HepG2 (cell line): ENCODE measurements around the gene NCF2. TPM values are rescaled to one million over a fixed set of nuclear protein-coding genes. Genes with fewer than 3 reads are reported as not detected.

ENCODE experiments used
- ATAC-seq: fragments of 200-7000 bp; cut with Tn5 transposase; 3 replicates; pipeline ENCODE4 v1.9.1; 2020; ENCODE audit warnings: mild to moderate bottlenecking, moderate library complexity
- BruUV-seq: library from RNA; stranded (reverse); fragments of 400-500 nt; replicated peaks from 2 replicates; lab custom pipeline; 2021; lab: Mats Ljungman, UMichigan
- CTCF ChIA-PET: fragments of 300-600 bp; formaldehyde crosslinking; extraction: SDS; loops from one replicate; lab custom pipeline; 2021; ENCODE audit warnings: low total read pairs, inconsistent platforms, low intra/inter-chr PET ratio; lab: Yijun Ruan, JAX
- POLR2A ChIA-PET: fragments of 350-600 bp; sonication (Branson Sonifier 250); formaldehyde crosslinking; loops from one replicate; lab custom pipeline; 2020; ENCODE audit warnings: antibody characterized with exemption, inconsistent platforms; lab: Yijun Ruan, JAX
- DNase-seq: peaks from one replicate; pipeline ENCODE4 v3.0.0-alpha.2; 2015; ENCODE audit warnings: low spot score
- FAIRE-seq: peaks from 3 replicates; lab custom pipeline; 2011; peaks lifted over from hg19 to GRCh38; lab: Jason Lieb, UNC
- H2AFZ ChIP-seq: one replicate; pipeline ENCODE4 v1.6.1; 2011; ENCODE audit warnings: low read length, inconsistent platforms
- H3K27ac ChIP-seq: fragments of 300-600 bp; 3 replicates; pipeline ENCODE4 v1.8.0; 2011; ENCODE audit warnings: mixed run types, mild to moderate bottlenecking, mixed read lengths, low read length, inconsistent platforms; ENCODE audit not compliant: insufficient read depth; ENCODE audit errors: extremely low read length
- H3K27me3 ChIP-seq, 2 experiments: fragments of 200-600 bp in 1 of 2; 2 replicates in 1 of 2; 3 replicates in 1 of 2; pipeline versions ENCODE4 v1.6.0 to v1.8.0; 2011; ENCODE audit warnings: low read length in 2 of 2, mild to moderate bottlenecking in 2 of 2, moderate library complexity in 2 of 2, inconsistent platforms in 1 of 2; ENCODE audit not compliant: insufficient read depth in 2 of 2, control insufficient read depth in 1 of 2
- H3K36me3 ChIP-seq, 2 experiments: fragments of 200-600 bp in 1 of 2; replicated peaks in 1 of 2; 2 replicates in 1 of 2; 3 replicates in 1 of 2; pipeline versions ENCODE4 v1.5.1 to v1.8.0; 2011; ENCODE audit warnings: low read length in 2 of 2, inconsistent platforms in 1 of 2; ENCODE audit not compliant: insufficient read depth in 2 of 2, control insufficient read depth in 1 of 2
- H3K4me1 ChIP-seq: 2 replicates; pipeline ENCODE4 v1.5.1; 2012; ENCODE audit warnings: low read length, inconsistent platforms; ENCODE audit not compliant: insufficient read depth
- H3K4me2 ChIP-seq: 2 replicates; pipeline ENCODE4 v1.6.0; 2011; ENCODE audit warnings: low read depth, low read length, inconsistent platforms
- H3K4me3 ChIP-seq, 3 experiments: fragments of 200-600 bp in 1 of 3; sonication (generic), shearing (Covaris generic) in 1 of 3; replicated peaks in 1 of 3; 2 replicates each; pipeline ENCODE4 v1.5.1; 2011 to 2016; ENCODE audit warnings: low read length in 3 of 3, inconsistent platforms in 2 of 3, low read depth in 2 of 3, mild to moderate bottlenecking in 2 of 3, control low read depth in 1 of 3, mixed read lengths in 1 of 3; ENCODE audit not compliant: insufficient read depth in 1 of 3
- H3K79me2 ChIP-seq: one replicate; pipeline ENCODE4 v1.6.1; 2011; ENCODE audit warnings: low read length, inconsistent platforms; ENCODE audit not compliant: insufficient read depth
- H3K9ac ChIP-seq: 2 replicates; pipeline ENCODE4 v1.6.0; 2011; ENCODE audit warnings: mild to moderate bottlenecking, low read depth, low read length, inconsistent platforms; ENCODE audit not compliant: insufficient read depth
- H3K9me3 ChIP-seq: 2 replicates; pipeline ENCODE4 v1.5.1; 2012; ENCODE audit warnings: mild to moderate bottlenecking, low read length
- H4K20me1 ChIP-seq: 2 replicates; pipeline ENCODE4 v1.6.0; 2011; ENCODE audit warnings: inconsistent platforms, mild to moderate bottlenecking, low read length, moderate library complexity; ENCODE audit not compliant: insufficient read depth
- BCL3 ChIP-seq: sonication (generic); formaldehyde crosslinking; IDR thresholded peaks from 2 replicates; pipeline ENCODE4 v1.5.1; 2020; ENCODE audit warnings: mild to moderate bottlenecking, missing genetic modification reagents, moderate library complexity
- DNMT1 ChIP-seq: sonication (generic); formaldehyde crosslinking; IDR thresholded peaks from 2 replicates; pipeline ENCODE4 v1.5.1; 2020; ENCODE audit warnings: mild to moderate bottlenecking, missing genetic modification reagents
- GFI1 ChIP-seq: sonication (generic); formaldehyde crosslinking; IDR thresholded peaks from 2 replicates; pipeline ENCODE4 v1.5.0; 2020; ENCODE audit warnings: missing genetic modification reagents, mild to moderate bottlenecking, borderline replicate concordance
- HIC2 ChIP-seq: sonication (generic); formaldehyde crosslinking; IDR thresholded peaks from 2 replicates; pipeline ENCODE4 v1.9.0; 2022; ENCODE audit warnings: low read depth, missing genetic modification reagents
- IRF9 ChIP-seq: sonication (generic); formaldehyde crosslinking; IDR thresholded peaks from 2 replicates; pipeline ENCODE4 v1.8.0; 2022; ENCODE audit warnings: missing genetic modification reagents, mild to moderate bottlenecking, borderline replicate concordance
- MAFK ChIP-seq, 2 experiments: IDR thresholded peaks in 1 of 2; conservative IDR thresholded peaks in 1 of 2; 2 replicates each; pipeline ENCODE4 v1.6.1; 2011; ENCODE audit warnings: improper control_type of control experiment in 2 of 2, low read length in 2 of 2
- SALL2 ChIP-seq: sonication (generic); formaldehyde crosslinking; IDR thresholded peaks from 2 replicates; pipeline ENCODE4 v1.8.1; 2023; ENCODE audit warnings: mild to moderate bottlenecking, missing genetic modification reagents, inconsistent platforms
- SMC3 ChIP-seq: IDR thresholded peaks from 2 replicates; pipeline ENCODE4 v1.6.1; 2011; ENCODE audit warnings: low read length, improper control_type of control experiment
- SP5 ChIP-seq: IDR thresholded peaks from 2 replicates; pipeline ENCODE4 v1.6.1; 2016; ENCODE audit warnings: low read depth, borderline replicate concordance
- ZFP62 ChIP-seq: sonication (generic); formaldehyde crosslinking; IDR thresholded peaks from 2 replicates; pipeline ENCODE4 v1.4.0; 2020; ENCODE audit warnings: missing genetic modification reagents
- ZKSCAN1 ChIP-seq: fragments of 150-350 bp; IDR thresholded peaks from 2 replicates; pipeline ENCODE4 v1.6.1; 2014; ENCODE audit warnings: low read length
- ZNF468 ChIP-seq: sonication (generic); formaldehyde crosslinking; IDR thresholded peaks from 2 replicates; pipeline ENCODE4 v1.8.0; 2022; ENCODE audit warnings: mild to moderate bottlenecking, moderate library complexity, missing genetic modification reagents
- ZNF597 ChIP-seq: sonication (generic); formaldehyde crosslinking; IDR thresholded peaks from 2 replicates; pipeline ENCODE4 v1.5.0; 2020; ENCODE audit warnings: missing genetic modification reagents
- ZNF775 ChIP-seq: sonication (generic); formaldehyde crosslinking; IDR thresholded peaks from 2 replicates; pipeline ENCODE4 v1.4.0; 2020; ENCODE audit warnings: missing genetic modification reagents, mild to moderate bottlenecking, moderate library complexity, borderline replicate concordance
- ZNF816 ChIP-seq: sonication (generic); formaldehyde crosslinking; IDR thresholded peaks from 2 replicates; pipeline ENCODE4 v1.8.0; 2022; ENCODE audit warnings: missing genetic modification reagents, mild to moderate bottlenecking, borderline replicate concordance
- WGBS: methylation state at CpG from one replicate; pipeline ENCODE4 v1.1.6; 2017; ENCODE audit warnings: low lambda C conversion rate; 5-methylcytosine and 5-hydroxymethylcytosine counted together
- in situ Hi-C: cut with HindIII; loops from 2 replicates; pipeline ENCODE4 v1.10.0; 2017; ENCODE audit warnings: low pct_unique_long_range_greater_than_20kb; ENCODE audit not compliant: extremely low pct_ligation_motif_present
- intact Hi-C: fragments of 100-400 bp; cut with micrococcal nuclease; formaldehyde crosslinking; loops from one replicate; pipeline ENCODE4 v1.10.0; 2022; ENCODE audit not compliant: unreplicated experiment
- polyA plus RNA-seq, 8 experiments: library from polyadenylated mRNA; depleted of rRNA in 3 of 8; stranded (reverse) in 7 of 8; unstranded in 1 of 8; fragments of >200 nt; fragmentation: Illumina TruSeq in 4 of 8; extraction: Trizol in 4 of 8; gene quantifications; 2 replicates each; pipeline versions ENCODE4 v1.2.1 to v1.2.3, GENCODE V29; 2011 to 2016; ENCODE audit warnings: low read depth in 4 of 8, missing spikeins in 1 of 8, mixed read lengths in 1 of 8; ENCODE audit not compliant: insufficient read depth in 1 of 8
- total RNA-seq, 5 experiments: library from RNA; depleted of rRNA; stranded (reverse); fragments of >200 nt; fragmentation: Illumina TruSeq; extraction: Trizol; gene quantifications; 2 replicates each; pipeline ENCODE4 v1.2.3, GENCODE V29; 2016; ENCODE audit warnings: low read depth in 1 of 5

The NCF2 gene
- total and polyA plus RNA-seq, 2 of the 13 experiments (the other 11 are each of a cell fraction or from before 2014, with no cell fraction given) = 0.18 to 0.46 TPM

- DNase-seq (no peak), FAIRE-seq (no peak), ATAC-seq (no peak)
- Histone ChIP-seq H3K4me3 (no peak overlapping the region), H3K79me2 (no peaks in the 10 kb centered on the region), H3K4me2 (no peak overlapping the region), H3K27ac (no peak overlapping the region), H3K36me3 (no peaks in the 10 kb centered on the region), H3K9ac (no peak overlapping the region), H3K4me1 (peaks cover 11% of the 10 kb centered on the region), H4K20me1 (no peaks in the 10 kb centered on the region), H3K9me3 (no peaks in the 10 kb centered on the region), H2AFZ (no peak overlapping the region), H3K27me3 (peaks cover 0 to 20% of the 10 kb centered on the region in 2 experiments; a peak in 2 of 5 replicates)
- in situ Hi-C loops = no loop called here
- 5% methylated on average over 2 of the region's 2 CpGs for WGBS
- BruUV-seq = no TSS peak
- POLR2A ChIA-PET = no interaction called here
- no peak for TF ChIP-seq ZFP62 (CRISPR knock-in tag)
- TF ChIP-seq ZNF597 = no peak
- TF ChIP-seq ZKSCAN1 = no peak
- no peak for TF ChIP-seq MAFK (conservative IDR thresholded peaks at IDR 0.05 in 1 of 2, IDR thresholded peaks at IDR 0.05 in 1 of 2; ENCODE audit: low read length in 2 of 2)
- no peak for TF ChIP-seq SP5 (CRISPR knock-in tag)
- no peak for TF ChIP-seq ZNF816 (CRISPR knock-in tag)
- no peak for TF ChIP-seq IRF9 (CRISPR knock-in tag)
- no peak for TF ChIP-seq BCL3 (CRISPR knock-in tag)
- TF ChIP-seq ZNF468 (CRISPR knock-in tag) = no peak
- TF ChIP-seq DNMT1 (CRISPR knock-in tag) = no peak
- TF ChIP-seq GFI1 (CRISPR knock-in tag) = no peak
- no peak for TF ChIP-seq SMC3
- no peak for TF ChIP-seq HIC2 (CRISPR knock-in tag)
- no peak for TF ChIP-seq ZNF775 (CRISPR knock-in tag)
- no peak for TF ChIP-seq SALL2 (CRISPR knock-in tag)
- CTCF ChIA-PET = no interaction called here
- intact Hi-C loops = no loop called here
These were observed 8.1 kb upstream of the NCF2 start for GRCh38 chr1:183598386-183598785.
